A549 (cell line): Measurements from ENCODE around the gene CCDC50. TPM values are rescaled to one million over a fixed set of nuclear protein-coding genes. Genes with fewer than 3 reads are reported as not detected.

Experiments used
- ATAC-seq, 2 experiments: fragments of 200-7000 bp in 1 of 2; fragments of >200 bp in 1 of 2; cut with Nextera tagmentation in 1 of 2; cut with Tn5 transposase in 1 of 2; 3 replicates each; pipeline versions ENCODE4 v1.8.0 to v1.9.1; 2018 to 2020; ENCODE audit warnings: mild to moderate bottlenecking in 1 of 2, moderate library complexity in 1 of 2
- CTCF ChIA-PET: fragments of 300-600 bp; sonication (Branson Sonifier 250); formaldehyde crosslinking; extraction: SDS; loops from one replicate; lab custom pipeline; 2021; ENCODE audit warnings: antibody characterized with exemption, inconsistent platforms; lab: Yijun Ruan, JAX
- POLR2A ChIA-PET: fragments of 350-600 bp; formaldehyde crosslinking; extraction: SDS; loops from one replicate; lab custom pipeline; 2021; ENCODE audit warnings: antibody characterized with exemption, inconsistent platforms; lab: Yijun Ruan, JAX
- DNase-seq, 2 experiments: peaks; one replicate each; pipeline versions ENCODE4 v3.0.0 to v3.0.0-alpha.2; 2011 to 2016; ENCODE audit warnings: low read depth in 1 of 2, low spot score in 1 of 2
- FAIRE-seq: peaks from 2 replicates; lab custom pipeline; 2011; peaks lifted over from hg19 to GRCh38; lab: Jason Lieb, UNC
- H3K27ac ChIP-seq, 2 experiments: fragments of >200 bp; sonication (Bioruptor Twin); formaldehyde crosslinking; 3 replicates each; pipeline ENCODE4 v1.5.1; 2016 to 2017
- H3K4me1 ChIP-seq: fragments of >200 bp; sonication (Bioruptor Twin); formaldehyde crosslinking; 3 replicates; pipeline ENCODE4 v1.6.1; 2016
- H3K4me2 ChIP-seq: fragments of >200 bp; sonication (Bioruptor Twin); formaldehyde crosslinking; 3 replicates; pipeline ENCODE4 v1.6.1; 2016
- H3K4me3 ChIP-seq: fragments of >200 bp; sonication (Bioruptor Twin); formaldehyde crosslinking; 3 replicates; pipeline ENCODE4 v1.5.1; 2016
- H3K9me3 ChIP-seq: fragments of >200 bp; sonication (Bioruptor Twin); formaldehyde crosslinking; 3 replicates; pipeline ENCODE4 v1.6.1; 2016
- BHLHE40 ChIP-seq: IDR thresholded peaks from 2 replicates; pipeline ENCODE4 v1.6.1; 2012; ENCODE audit warnings: low read depth, low read length, inconsistent platforms
- CBX2 ChIP-seq: fragments of 200-600 bp; sonication (generic); IDR thresholded peaks from 2 replicates; pipeline ENCODE4 v1.6.1; 2016; ENCODE audit warnings: low read depth, mild to moderate bottlenecking, borderline replicate concordance
- CBX8 ChIP-seq: fragments of 200-600 bp; sonication (generic); IDR thresholded peaks from 2 replicates; pipeline ENCODE4 v1.6.1; 2016
- CHD2 ChIP-seq: fragments of 150-350 bp; IDR thresholded peaks from 2 replicates; pipeline ENCODE4 v1.6.1; 2014; ENCODE audit warnings: low read length; ENCODE audit not compliant: partially characterized antibody
- CHD4 ChIP-seq: fragments of 200-600 bp; sonication (generic); IDR thresholded peaks from 2 replicates; pipeline ENCODE4 v1.6.1; 2016; ENCODE audit warnings: antibody characterized with exemption, mild to moderate bottlenecking, borderline replicate concordance
- EHMT2 ChIP-seq: fragments of 200-600 bp; sonication (generic); IDR thresholded peaks from 2 replicates; pipeline ENCODE4 v1.6.1; 2016; ENCODE audit warnings: antibody characterized with exemption, low read depth, mild to moderate bottlenecking, moderate library complexity
- EP300 ChIP-seq, 2 experiments: fragments of >200 bp; sonication (Bioruptor Twin); formaldehyde crosslinking; IDR thresholded peaks; 2 replicates in 1 of 2; 3 replicates in 1 of 2; pipeline ENCODE4 v1.6.1; 2016 to 2017
- FOSL2 ChIP-seq, 2 experiments: fragments of 450-650 bp in 1 of 2; fragments of >200 bp in 1 of 2; sonication (Bioruptor Twin) in 1 of 2; formaldehyde crosslinking; IDR thresholded peaks; 2 replicates each; pipeline versions ENCODE4 v1.5.0 to v1.6.1; 2016 to 2020; ENCODE audit warnings: mild to moderate bottlenecking in 1 of 2, moderate library complexity in 1 of 2
- GATA3 ChIP-seq: IDR thresholded peaks from 2 replicates; pipeline ENCODE4 v1.6.1; 2012; ENCODE audit warnings: borderline replicate concordance
- HDAC2 ChIP-seq: fragments of 200-600 bp; sonication (generic); IDR thresholded peaks from 2 replicates; pipeline ENCODE4 v1.6.1; 2016
- HOXA7 ChIP-seq: fragments of 250-450 bp; sonication (Bioruptor Pico); IDR thresholded peaks from 2 replicates; pipeline ENCODE4 v1.5.0; 2020; ENCODE audit warnings: mild to moderate bottlenecking, moderate library complexity
- HOXB5 ChIP-seq: fragments of 250-450 bp; sonication (Bioruptor Pico); IDR thresholded peaks from 2 replicates; pipeline ENCODE4 v1.5.0; 2020; ENCODE audit warnings: mild to moderate bottlenecking, moderate library complexity
- JUN ChIP-seq, 2 experiments: fragments of >200 bp; sonication (Bioruptor Twin); formaldehyde crosslinking; IDR thresholded peaks; 2 replicates in 1 of 2; 3 replicates in 1 of 2; pipeline ENCODE4 v1.6.1; 2016 to 2017
- JUNB ChIP-seq: fragments of >200 bp; sonication (Bioruptor Twin); formaldehyde crosslinking; IDR thresholded peaks from 2 replicates; pipeline ENCODE4 v1.6.1; 2016
- KDM1A ChIP-seq: fragments of 200-600 bp; sonication (generic); IDR thresholded peaks from 2 replicates; pipeline ENCODE4 v1.6.1; 2016; ENCODE audit warnings: low read depth, mild to moderate bottlenecking
- MAFK ChIP-seq: fragments of 450-650 bp; IDR thresholded peaks from 2 replicates; pipeline ENCODE4 v1.6.1; 2014; ENCODE audit not compliant: partially characterized antibody
- MAZ ChIP-seq: fragments of 150-350 bp; IDR thresholded peaks from 2 replicates; pipeline ENCODE4 v1.6.1; 2014; ENCODE audit warnings: antibody characterized with exemption, low read depth, low read length, borderline replicate concordance
- MYC ChIP-seq: IDR thresholded peaks from 2 replicates; pipeline ENCODE4 v1.6.1; 2012; ENCODE audit warnings: mild to moderate bottlenecking, inconsistent platforms, low read length, improper control_type of control experiment, borderline replicate concordance
- NR3C1 ChIP-seq: fragments of >200 bp; sonication (Bioruptor Twin); formaldehyde crosslinking; IDR thresholded peaks from 3 replicates; pipeline ENCODE4 v1.6.1; 2017
- POLR2AphosphoS2 ChIP-seq: conservative IDR thresholded peaks from 2 replicates; pipeline ENCODE4 v1.6.1; 2012; ENCODE audit warnings: low read length, improper control_type of control experiment, inconsistent platforms
- RARB ChIP-seq: fragments of 250-450 bp; sonication (Bioruptor Pico); IDR thresholded peaks from 2 replicates; pipeline ENCODE4 v1.8.0; 2021; ENCODE audit warnings: mild to moderate bottlenecking, moderate library complexity
- SMC3 ChIP-seq: fragments of >200 bp; sonication (Bioruptor Twin); formaldehyde crosslinking; IDR thresholded peaks from 3 replicates; pipeline ENCODE4 v1.6.1; 2018; ENCODE audit warnings: inconsistent platforms
- TP53 ChIP-seq: fragments of 250-450 bp; sonication (Bioruptor Pico); IDR thresholded peaks from 2 replicates; pipeline ENCODE4 v1.5.0; 2021; ENCODE audit warnings: mild to moderate bottlenecking, moderate library complexity
- ZNF302 ChIP-seq: fragments of 250-450 bp; sonication (Bioruptor Pico); IDR thresholded peaks from 2 replicates; pipeline ENCODE4 v1.9.0; 2021; ENCODE audit warnings: inconsistent platforms, mild to moderate bottlenecking, moderate library complexity
- WGBS: methylation state at CpG from one replicate; pipeline ENCODE4 v1.1.6; 2017; ENCODE audit errors: missing lambda C conversion rate; 5-methylcytosine and 5-hydroxymethylcytosine counted together
- polyA plus RNA-seq, 4 experiments: library from polyadenylated mRNA; depleted of rRNA in 3 of 4; stranded (reverse); fragments of >200 nt; fragmentation: RNase III in 1 of 4; extraction: RNeasy Plus Mini Kit Qiagen cat#74134 plus additional on column Dnase treatment in 1 of 4; gene quantifications; 2 replicates in 3 of 4; 3 replicates in 1 of 4; pipeline ENCODE4 v1.2.3, GENCODE V29; 2011 to 2017
- TF ChIP-seq, protein P1 (sequence below): fragments of 250-450 bp; sonication (Bioruptor Pico); IDR thresholded peaks from 2 replicates; pipeline ENCODE4 v1.5.0; 2021; ENCODE audit warnings: mild to moderate bottlenecking, moderate library complexity, borderline replicate concordance
- TF ChIP-seq, protein P2 (sequence below): fragments of 150-350 bp; IDR thresholded peaks from 2 replicates; pipeline ENCODE4 v1.6.1; 2014; ENCODE audit warnings: low read depth, mild to moderate bottlenecking, low read length
- TF ChIP-seq, protein P3 (sequence below): IDR thresholded peaks from 2 replicates; pipeline ENCODE4 v1.6.1; 2012; ENCODE audit warnings: low read depth, borderline replicate concordance
- TF ChIP-seq, protein P4 (sequence below): fragments of >200 bp; sonication (Bioruptor Twin); formaldehyde crosslinking; IDR thresholded peaks from 3 replicates; pipeline ENCODE4 v1.6.1; 2016

The CCDC50 gene
- polyA plus RNA-seq, 2 of the 4 experiments (the other 2 are of a cell fraction) = 20.1 to 43.8 TPM

DNA sequence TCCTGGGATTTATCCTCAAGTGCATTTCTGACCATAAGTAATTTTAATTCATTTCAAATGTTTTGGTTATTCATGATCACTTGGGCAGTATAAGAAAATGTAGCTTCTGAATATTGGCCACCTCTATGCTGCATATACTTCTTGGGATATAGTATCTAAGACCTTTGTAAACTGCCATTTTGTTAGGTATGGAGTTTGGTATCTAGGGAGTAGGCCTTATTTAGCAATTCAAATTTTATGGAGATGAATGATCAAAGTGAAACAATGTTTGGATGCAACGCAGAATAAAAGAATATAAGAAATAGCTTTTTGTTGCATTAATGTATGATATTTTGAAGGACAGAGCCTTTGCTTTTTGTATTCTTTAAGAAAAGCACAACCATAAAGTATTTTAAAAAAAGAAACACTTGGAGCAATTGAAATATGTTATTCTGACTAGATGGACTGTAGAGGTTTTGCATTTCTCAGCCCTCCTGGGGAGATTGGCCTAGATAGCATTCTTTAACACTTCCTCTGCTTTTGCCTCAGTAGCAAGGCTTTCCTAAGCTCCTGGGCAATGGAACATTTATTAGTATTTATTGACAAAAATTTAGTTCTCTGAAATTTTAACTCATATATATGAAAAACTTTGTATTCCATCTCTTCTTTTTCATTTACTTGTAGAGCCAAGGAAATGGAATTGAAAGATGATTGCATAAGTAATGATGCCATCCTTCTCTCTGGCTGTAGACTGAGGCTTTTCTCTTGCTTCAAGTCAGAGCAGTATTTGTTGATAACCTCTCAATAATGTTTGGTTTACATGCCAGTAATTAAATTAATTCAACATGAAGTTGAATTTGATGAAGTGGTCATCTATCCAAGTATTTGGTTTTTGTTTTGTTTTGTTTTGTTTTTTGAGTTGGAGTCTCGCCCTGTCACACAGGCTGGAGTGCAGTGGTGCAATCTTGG, 62.9 kb downstream of the CCDC50 start:
- CTCF ChIA-PET = interaction anchor here (1.0 kb wide), 1 partner anchor 68 kb away, joined by 3 read pairs; no protein-coding TSS in a partner anchor
- Histone ChIP-seq H3K4me2 (no peak overlapping the region), H3K4me1 (no peaks in the 10 kb centered on the region), H3K9me3 (no peaks in the 10 kb centered on the region), H3K4me3 (no peak overlapping the region), H3K27ac (no peak overlapping the region)
- no peak for ATAC-seq
- POLR2A ChIA-PET = no interaction called here
- FAIRE-seq = no peak
- no peak for TF ChIP-seq BHLHE40
- no peak for TF ChIP-seq TP53
- TF ChIP-seq FOSL2 (IDR thresholded peaks at IDR 0.05) = no peak
- TF ChIP-seq FOSL2 (CRISPR knock-in tag; IDR thresholded peaks at IDR 0.05) = no peak
- TF ChIP-seq, protein P1, sequence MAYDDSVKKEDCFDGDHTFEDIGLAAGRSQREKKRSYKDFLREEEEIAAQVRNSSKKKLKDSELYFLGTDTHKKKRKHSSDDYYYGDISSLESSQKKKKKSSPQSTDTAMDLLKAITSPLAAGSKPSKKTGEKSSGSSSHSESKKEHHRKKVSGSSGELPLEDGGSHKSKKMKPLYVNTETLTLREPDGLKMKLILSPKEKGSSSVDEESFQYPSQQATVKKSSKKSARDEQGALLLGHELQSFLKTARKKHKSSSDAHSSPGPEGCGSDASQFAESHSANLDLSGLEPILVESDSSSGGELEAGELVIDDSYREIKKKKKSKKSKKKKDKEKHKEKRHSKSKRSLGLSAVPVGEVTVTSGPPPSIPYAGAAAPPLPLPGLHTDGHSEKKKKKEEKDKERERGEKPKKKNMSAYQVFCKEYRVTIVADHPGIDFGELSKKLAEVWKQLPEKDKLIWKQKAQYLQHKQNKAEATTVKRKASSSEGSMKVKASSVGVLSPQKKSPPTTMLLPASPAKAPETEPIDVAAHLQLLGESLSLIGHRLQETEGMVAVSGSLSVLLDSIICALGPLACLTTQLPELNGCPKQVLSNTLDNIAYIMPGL (CRISPR knock-in tag) = no peak
- no peak for TF ChIP-seq EP300 (IDR thresholded peaks at IDR 0.05)
- TF ChIP-seq CBX8 = no peak
- no peak for TF ChIP-seq RARB (CRISPR knock-in tag)
- no peak for TF ChIP-seq SMC3
- TF ChIP-seq JUNB = no peak
- no peak for TF ChIP-seq NR3C1
- no peak for TF ChIP-seq HOXB5 (CRISPR knock-in tag)
- no peak for TF ChIP-seq CBX2
- TF ChIP-seq, protein P2, sequence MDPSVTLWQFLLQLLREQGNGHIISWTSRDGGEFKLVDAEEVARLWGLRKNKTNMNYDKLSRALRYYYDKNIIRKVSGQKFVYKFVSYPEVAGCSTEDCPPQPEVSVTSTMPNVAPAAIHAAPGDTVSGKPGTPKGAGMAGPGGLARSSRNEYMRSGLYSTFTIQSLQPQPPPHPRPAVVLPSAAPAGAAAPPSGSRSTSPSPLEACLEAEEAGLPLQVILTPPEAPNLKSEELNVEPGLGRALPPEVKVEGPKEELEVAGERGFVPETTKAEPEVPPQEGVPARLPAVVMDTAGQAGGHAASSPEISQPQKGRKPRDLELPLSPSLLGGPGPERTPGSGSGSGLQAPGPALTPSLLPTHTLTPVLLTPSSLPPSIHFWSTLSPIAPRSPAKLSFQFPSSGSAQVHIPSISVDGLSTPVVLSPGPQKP = no peak
- TF ChIP-seq MAFK = no peak
- TF ChIP-seq GATA3 = no peak
- TF ChIP-seq ZNF302 (CRISPR knock-in tag) = no peak
- TF ChIP-seq POLR2AphosphoS2 = no peak
- TF ChIP-seq, protein P3, sequence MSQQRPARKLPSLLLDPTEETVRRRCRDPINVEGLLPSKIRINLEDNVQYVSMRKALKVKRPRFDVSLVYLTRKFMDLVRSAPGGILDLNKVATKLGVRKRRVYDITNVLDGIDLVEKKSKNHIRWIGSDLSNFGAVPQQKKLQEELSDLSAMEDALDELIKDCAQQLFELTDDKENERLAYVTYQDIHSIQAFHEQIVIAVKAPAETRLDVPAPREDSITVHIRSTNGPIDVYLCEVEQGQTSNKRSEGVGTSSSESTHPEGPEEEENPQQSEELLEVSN = no peak
- TF ChIP-seq HOXA7 (CRISPR knock-in tag) = no peak
- DNase-seq = no peak
- 98% methylated on average over 2 of the region's 2 CpGs for WGBS

DNA sequence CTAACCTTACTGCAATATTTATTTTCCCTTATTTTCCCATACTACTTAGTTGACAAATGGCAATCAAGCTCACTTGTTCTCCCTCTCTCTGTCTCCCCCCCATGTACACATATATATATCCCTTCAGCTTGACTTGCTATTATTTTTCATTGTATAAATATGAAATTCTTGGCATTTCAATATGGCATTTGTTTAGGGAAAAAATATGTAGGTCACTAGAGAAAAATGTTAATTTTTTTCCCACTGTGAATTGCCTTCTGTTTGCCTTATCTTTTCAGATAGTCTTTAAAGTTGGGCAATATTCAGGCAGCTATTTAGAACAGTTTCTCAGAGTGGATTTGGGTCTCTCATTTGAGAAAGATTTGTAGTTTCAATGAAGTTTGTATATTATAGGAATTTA, 64.0 kb downstream of the CCDC50 start:
- H3K4me2 ChIP-seq = no peak overlapping the region
- ChIA-PET POLR2A (no interaction called here), CTCF (no interaction called here)
- DNase-seq = no peak
- no peak overlapping the region for H3K27ac ChIP-seq
- ATAC-seq = no peak
- no peaks in the 10 kb centered on the region for H3K4me1 ChIP-seq
- H3K4me3 ChIP-seq = no peak overlapping the region
- FAIRE-seq = no peak
- no peak for TF ChIP-seq CHD2
- no peak for TF ChIP-seq KDM1A
- TF ChIP-seq JUNB = no peak
- H3K9me3 ChIP-seq = no peaks in the 10 kb centered on the region

DNA sequence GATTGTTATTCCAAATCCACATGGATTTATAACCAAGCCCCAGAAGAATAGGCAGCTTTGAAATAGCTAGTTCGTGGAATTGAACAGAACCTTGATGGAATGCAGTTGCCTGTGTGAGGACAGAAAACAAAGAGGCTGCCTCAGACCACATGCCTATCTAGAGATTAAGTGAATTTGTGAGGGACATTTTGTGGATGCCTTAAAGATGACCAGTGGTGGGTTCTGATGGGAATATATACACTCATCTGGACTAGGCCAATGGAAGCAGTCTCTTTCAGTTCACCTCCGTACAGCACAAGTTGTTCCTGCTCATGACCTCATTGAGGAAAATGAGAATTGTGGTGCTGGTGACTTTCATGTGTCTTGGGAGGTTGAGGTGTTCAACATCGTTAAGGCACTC, 68.6 kb downstream of the CCDC50 start:
- POLR2A ChIA-PET = no interaction called here
- 94% methylated on average over 2 of the region's 3 CpGs for WGBS
- Histone ChIP-seq H3K4me2 (no peak overlapping the region), H3K4me3 (no peak overlapping the region), H3K27ac (no peak overlapping the region), H3K4me1 (no peaks in the 10 kb centered on the region), H3K9me3 (no peaks in the 10 kb centered on the region)
- CTCF ChIA-PET = no interaction called here
- FAIRE-seq (no peak), ATAC-seq (no peak), DNase-seq (no peak)
- TF ChIP-seq, protein P4, sequence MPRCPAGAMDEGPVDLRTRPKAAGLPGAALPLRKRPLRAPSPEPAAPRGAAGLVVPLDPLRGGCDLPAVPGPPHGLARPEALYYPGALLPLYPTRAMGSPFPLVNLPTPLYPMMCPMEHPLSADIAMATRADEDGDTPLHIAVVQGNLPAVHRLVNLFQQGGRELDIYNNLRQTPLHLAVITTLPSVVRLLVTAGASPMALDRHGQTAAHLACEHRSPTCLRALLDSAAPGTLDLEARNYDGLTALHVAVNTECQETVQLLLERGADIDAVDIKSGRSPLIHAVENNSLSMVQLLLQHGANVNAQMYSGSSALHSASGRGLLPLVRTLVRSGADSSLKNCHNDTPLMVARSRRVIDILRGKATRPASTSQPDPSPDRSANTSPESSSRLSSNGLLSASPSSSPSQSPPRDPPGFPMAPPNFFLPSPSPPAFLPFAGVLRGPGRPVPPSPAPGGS = no peak
- TF ChIP-seq JUN (IDR thresholded peaks at IDR 0.05) (no peak), EHMT2 (no peak), HDAC2 (no peak), MAZ (no peak), MYC (no peak), CHD4 (no peak), CBX2 (no peak)
- TF ChIP-seq, protein P2 = no peak
- TF ChIP-seq, protein P3 = no peak
